HG03575 (cell line): Measurements from ENCODE around the gene PSMB10.

Source experiments
- ATAC-seq: cut with Tn5 transposase; IDR thresholded peaks from one replicate; pipeline ENCODE4 v1.9.1; 2021; ENCODE audit not compliant: unreplicated experiment, insufficient number of reproducible peaks, low FRiP score; ENCODE audit errors: extremely low read depth

Gene PSMB10

DNA sequence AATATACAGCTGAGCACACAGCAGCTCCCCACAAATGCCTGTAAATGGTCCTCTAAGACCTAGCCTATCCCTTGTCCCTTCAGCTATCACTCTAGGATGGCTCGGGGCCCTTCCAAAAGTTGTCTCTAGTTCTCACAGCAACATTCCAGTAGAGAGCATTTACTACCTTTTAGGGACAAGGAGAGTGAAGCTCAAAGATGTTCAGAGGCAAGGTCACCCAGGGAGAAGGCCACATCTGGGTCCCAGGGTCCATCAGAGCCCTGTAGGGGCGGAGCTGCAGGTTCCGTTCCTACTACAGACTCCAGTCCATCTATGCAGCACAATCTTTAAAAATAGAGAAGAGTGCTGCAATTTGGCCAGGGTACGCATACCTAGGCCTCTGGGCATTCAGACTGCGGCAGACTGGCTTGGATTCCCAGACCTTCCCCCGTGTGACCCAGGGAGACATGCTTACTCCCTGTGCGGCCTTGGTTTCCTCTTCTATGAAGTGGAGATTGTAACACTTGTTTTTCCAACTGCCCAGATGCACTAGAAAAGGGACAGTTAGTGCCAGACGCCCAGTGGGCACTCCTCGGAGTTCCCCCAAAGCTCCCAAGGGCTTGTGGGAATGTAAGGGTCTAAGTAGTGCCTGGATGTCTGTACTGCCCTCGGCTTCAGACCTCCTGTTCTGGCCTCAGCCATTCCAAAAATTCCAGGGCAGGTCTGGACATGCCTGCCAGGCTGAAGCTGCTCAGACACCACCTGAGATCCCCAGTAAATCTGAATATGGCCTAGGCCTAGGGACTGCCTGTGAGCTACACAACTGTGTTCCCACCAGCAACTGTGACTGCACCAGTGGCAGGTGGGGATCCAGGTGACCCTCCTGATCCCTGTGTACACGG lies 29.3 kb upstream of the PSMB10 start:
- ATAC-seq = no peak

- ATAC-seq = no peak
Measured at GRCh38 chr16:67964477-67965131, 28.0 kb upstream of the PSMB10 start.

DNA sequence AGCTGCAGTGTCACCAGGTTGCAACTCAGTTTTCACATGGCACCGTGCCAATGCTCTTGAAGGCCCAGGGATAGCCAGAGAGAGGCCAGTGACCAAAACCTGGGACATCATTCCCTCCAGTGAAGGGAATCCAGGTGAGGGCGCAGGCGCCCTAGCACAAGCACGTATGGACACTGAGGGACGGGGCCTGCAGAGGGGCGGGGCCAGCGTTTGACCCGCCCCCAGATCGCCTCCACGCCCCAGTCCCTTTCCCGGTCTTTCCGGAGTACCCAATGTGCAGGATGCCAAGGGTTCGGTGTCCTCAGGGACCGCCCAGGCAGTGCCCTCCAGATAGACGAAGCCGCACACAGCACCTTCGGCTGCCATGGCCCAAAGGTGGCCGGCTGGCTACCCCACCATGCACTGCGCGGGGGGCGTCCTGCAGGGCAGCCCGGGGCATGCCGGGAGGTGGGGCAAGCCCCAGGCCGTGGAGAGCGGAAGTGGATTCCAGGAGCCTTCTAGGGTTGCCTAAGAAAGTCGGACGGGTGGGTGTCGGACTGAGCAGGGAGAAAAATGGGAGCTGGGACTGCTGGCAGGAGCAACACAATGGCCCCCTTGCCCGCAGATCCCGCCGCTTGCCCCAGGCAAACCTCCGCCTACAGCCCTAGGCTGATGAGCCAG lies 27.1 kb upstream of the PSMB10 start:
- no peak for ATAC-seq

GRCh38 chr16:67963292-67963661 lies 26.6 kb upstream of the PSMB10 start:
- ATAC-seq = no peak

GRCh38 chr16:67962135-67962534 lies 25.5 kb upstream of the PSMB10 start:
- ATAC-seq = no peak

- ATAC-seq = no peak
Measured at GRCh38 chr16:67961551-67961957, 24.9 kb upstream of the PSMB10 start.

DNA sequence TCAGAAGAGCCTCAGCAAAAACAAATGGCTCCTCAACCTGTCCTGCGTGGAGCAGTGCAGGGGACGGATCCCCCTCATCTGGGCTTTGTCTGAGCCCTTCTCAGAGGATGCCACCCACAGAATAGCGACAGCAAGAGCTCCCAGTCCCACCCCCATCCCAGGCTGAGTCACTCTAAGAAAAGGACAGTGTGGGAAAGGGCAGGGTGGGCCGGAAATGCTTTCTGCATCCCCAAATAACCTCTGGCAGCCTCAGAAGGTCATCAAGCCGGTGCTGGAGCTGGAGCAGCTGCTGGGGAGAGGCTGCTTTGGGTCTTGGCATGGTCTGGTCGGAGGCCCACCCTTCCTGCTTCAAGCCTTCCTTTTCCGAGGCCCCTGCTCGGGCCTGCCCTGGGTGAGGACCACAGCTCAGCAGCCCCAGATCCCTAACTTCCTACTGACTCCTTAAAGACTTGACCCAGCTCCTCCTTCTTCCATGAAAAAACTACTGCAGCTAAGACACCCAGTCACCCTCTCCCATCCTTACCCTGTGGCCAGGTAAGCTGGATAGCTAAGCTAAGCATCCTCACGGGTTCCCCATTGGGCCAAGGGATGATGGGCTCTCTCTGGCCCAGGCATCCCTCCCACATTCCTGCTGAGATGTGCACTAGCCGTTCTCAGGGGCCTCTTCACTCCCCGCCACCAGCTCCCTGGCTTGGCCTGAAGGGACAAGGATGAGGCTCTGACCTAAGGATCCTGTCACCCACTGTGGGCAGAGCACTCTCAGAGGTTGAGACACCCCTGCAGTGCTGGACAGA lies 23.1 kb upstream of the PSMB10 start:
- no peak for ATAC-seq

DNA sequence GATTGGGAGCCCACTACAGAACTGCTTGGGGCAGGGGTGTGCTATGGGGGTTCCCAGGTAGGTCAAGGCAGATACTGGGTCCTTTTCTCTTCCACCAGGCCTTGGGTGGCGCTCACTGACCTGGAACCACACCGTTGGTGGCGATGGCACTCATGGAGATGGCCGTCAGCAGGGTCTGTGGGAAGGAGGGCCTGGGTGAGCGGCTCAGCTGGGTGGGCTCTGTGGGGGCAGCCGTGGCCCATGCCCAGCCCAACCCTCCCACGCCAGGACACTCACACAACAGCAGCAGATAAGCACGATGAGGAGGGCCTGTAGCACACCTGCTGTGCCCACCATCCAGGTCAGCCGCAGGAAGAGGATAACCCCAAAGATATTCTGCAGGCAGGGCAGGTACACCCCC lies 21.0 kb upstream of the PSMB10 start:
- no peak for ATAC-seq

DNA sequence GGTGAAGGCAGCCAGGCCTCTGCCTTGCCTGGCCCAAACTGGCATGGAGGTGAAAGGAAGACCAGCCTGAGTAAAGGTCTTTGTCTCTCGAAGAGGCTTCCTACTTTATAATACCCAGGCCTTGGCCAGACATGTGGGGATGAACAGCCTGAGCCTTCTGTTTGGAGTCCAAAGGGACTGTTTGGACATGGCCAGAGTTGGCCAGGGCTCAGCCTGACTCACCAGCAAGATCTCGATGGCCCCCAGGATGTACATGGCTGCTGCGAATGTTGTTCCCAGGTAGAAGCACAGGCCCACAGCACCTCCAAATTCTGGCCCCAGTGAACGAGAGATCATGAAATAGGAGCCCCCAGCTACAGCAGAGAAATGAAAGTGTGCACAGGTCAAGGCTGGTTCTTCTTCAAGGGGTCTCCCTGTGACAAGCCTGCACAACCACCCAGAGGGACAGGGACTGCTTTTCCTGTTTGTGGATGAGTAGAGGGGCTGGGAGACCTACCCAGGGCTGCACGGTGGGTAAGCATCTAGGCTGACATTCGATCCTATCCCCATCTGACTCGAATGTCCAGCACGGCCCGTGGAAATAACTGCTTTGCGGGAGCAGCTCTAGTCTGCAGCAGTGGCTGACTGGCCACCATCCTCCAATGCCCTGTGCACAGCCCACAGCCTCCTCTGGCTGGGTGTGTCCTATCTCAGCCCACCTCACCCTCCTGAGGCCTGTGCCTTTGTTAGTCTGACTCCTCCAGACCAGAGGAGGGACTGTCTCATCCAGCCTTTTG lies 18.0 kb upstream of the PSMB10 start:
- no peak for ATAC-seq

DNA sequence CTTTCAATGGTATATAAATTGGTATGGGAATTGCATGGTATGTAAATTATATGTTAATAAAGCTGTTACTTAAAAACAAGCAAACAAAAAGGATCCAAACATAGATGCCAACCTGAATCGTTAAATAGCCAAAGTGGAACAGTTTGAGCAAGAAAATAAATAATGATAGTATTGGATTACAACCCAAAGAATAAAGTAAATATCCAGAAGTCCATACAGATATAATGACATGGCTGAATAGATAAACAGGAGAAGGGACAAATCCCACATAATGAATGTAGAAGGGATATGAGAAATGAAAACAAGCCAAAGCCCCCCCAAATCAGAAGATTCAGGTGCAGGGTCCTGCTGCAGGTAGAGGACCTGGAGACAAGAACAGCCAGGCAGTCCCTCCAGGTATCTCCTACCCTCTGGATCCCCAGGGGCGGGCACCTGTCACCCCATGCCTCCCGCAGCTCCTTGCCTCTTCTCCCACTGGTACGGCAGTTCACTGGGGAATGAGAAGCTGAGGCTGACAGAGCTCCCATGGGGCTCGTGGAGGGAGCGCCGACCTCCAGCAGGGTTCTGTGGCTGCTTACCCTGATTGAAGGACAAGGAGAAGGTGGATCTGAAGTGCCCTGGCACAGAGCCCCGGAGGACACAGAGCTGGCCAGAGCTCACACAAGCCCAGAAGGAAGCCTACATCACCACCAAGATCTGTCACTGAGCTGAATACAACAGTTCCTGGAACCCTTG lies 17.2 kb upstream of the PSMB10 start:
- ATAC-seq = no peak

DNA sequence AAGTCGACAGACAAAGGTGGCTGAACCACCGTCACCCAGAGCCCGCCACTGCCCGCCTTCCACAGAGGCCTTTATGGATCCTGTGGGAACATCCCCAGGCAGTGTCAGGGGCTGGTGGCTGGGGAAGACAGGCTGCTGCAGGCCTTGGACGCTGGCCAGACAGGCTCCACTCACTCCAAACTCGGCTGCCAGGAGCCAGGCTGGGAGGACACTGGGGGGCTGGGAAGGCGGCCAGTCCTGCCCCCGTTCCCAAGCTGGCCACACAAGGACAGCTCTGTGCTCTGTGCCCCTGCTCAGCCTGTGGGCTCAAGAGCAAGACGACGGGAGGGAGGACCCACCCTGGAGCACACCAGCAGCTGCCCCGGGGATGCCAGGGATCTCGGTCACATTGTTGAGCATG lies 14.8 kb upstream of the PSMB10 start:
- no peak for ATAC-seq

DNA sequence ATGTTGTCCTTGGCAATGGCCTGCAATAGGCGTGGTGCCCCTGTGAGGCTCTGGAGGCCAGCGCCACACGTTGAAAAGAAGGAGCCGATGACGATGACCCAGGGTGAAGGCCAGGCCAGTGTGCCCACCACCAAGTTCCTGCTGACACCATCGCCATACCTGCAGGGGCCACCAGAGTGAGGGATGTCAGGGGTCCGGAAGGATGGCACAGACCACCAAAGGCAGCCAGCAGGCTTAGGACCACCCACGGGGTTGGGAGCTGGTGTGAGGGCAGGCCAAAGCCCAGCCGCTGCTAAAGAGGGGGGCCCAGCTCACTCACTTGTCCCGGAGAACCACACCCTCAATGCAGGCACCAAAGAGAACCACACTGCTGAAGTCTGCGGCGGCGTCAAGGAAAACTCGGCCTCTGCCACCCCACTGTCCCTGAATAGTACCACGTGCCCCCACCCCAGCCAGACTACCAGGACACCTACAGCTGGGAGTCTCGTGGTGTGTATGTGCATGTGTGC lies 13.7 kb upstream of the PSMB10 start:
- no peak for ATAC-seq

DNA sequence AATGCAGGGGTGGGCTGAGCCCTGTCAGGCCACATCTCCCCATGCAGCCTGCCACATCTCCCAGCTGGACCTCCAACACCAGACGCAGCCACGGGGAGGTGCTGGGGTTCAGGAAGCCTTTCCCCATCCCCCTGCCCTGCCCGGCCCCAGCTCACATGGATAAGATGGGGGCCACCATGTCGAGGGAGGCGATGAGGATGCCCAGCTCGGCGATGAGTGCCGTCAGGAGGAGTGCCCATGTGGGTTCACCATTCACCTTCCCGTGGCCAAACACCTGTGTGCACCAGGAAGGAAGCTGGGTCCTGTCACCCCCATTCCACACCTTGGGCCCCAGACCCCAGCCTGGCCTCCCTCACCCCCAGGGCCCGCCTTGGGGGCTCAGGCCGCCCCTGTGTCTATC lies 13.0 kb upstream of the PSMB10 start:
- no peak for ATAC-seq

DNA sequence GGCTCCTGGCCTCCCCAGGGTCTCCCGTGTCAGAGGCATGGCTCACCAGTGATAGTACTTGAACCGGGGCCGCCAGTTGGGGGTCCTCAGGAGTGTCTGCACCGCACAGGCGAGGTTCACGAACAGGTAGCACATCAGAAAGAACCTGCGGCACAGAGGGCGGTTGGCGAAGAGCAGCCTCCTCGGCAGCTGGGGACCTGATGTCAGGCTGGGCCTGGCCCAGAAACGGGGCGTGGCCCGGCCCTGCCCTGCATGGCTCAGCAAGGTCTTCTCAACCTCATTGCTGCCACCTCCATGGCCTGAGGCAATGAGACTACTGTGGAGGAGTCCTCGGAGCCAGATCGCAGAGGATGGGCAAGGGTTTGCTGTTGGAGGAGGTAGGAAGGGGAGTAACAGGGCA lies 11.4 kb upstream of the PSMB10 start:
- no peak for ATAC-seq

- ATAC-seq = no peak
Measured at GRCh38 chr16:67946966-67947558, 10.4 kb upstream of the PSMB10 start.

GRCh38 chr16:67946128-67946569 lies 9.5 kb upstream of the PSMB10 start:
- ATAC-seq = no peak

DNA sequence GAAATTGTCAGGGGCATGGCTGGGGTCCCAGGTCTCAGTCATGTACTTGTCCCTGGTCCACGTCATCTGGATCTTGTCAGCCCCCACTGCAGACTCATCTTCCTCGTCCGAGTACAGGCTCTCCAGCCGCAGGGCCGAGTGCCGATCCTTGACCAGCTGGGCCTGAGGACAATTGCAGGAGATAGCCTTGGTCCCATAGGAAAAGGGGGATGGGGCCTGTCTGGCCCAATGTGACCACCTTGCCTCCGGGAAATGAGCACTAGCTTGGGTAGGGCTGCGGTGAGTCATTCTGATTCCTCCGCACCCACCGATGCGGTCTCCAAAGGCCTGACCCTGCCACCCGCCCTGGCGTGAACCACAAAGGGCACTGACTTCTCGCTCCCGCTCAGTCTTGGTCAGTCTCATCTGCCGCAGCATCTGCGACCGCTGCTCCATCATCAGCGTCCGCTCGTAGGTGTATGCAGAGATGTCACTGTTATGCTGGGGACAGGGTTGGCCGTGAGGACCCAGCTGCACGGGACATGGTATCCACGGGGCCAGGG lies 8.8 kb upstream of the PSMB10 start:
- no peak for ATAC-seq
